Activated naive CD4-positive, alpha-beta T cell treated with anti-CD3 and anti-CD28 coated beads, Interleukin-2, amount 10 ng/mL, durations not matched to agents 7 days and 5 days (primary cell): ENCODE measurements around the gene VAV2.

ENCODE experiments used
- CTCF ChIA-PET: fragments of 350-600 bp; sonication (Branson Sonifier 250); formaldehyde crosslinking; loops from one replicate; lab custom pipeline; 2021; ENCODE audit warnings: antibody characterized with exemption; lab: Charles Lee
- DNase-seq: peaks from one replicate; pipeline ENCODE4 v3.0.0-alpha.2; 2020
- H3K27ac Mint-ChIP-seq: one replicate; pipeline ENCODE4 v1.8.0; 2021; ENCODE audit warnings: mild to moderate bottlenecking, moderate library complexity, mixed read lengths
- H3K27me3 Mint-ChIP-seq: one replicate; pipeline ENCODE4 v1.8.0; 2021; ENCODE audit warnings: mild to moderate bottlenecking, mixed read lengths
- H3K36me3 Mint-ChIP-seq: one replicate; pipeline ENCODE4 v1.8.0; 2021; ENCODE audit warnings: mixed read lengths
- H3K4me1 Mint-ChIP-seq: one replicate; pipeline ENCODE4 v1.8.0; 2021; ENCODE audit warnings: mixed read lengths
- H3K4me3 Mint-ChIP-seq: one replicate; pipeline ENCODE4 v1.8.0; 2021; ENCODE audit warnings: mild to moderate bottlenecking, moderate library complexity, mixed read lengths
- H3K9me3 Mint-ChIP-seq: one replicate; pipeline ENCODE4 v1.8.0; 2021; ENCODE audit warnings: mixed read lengths

The VAV2 gene

DNA sequence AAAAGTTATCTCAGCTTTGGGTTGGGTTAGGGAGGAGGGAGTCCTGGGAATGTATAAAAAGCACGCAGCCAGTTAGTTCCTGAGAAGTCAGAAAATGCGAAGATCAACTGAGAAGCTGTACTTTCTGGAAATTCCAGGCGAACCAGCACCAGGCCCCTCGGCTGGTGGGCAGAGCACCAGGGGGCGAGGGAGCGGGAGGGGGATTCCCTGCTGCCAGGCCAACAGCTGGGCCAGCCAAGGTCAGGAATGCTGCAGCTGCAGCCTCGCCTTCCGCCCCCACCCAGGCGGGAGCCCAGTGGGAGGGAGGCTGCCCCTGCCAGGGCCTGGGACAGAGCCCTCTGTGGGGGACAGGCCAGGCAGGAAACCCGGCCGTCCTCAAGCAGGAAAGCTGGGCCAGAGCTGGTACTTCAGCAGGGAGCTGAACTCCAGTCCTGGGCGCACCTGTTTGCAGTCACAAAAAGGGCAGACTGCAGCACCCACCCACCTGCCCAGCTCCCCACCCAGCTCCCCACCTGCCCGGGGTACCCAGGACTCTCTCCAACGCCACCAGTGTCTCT, 35.5 kb downstream of the VAV2 start:
- Mint-ChIP-seq H3K27me3 (peaks cover 12% of the 10 kb centered on the region), H3K4me1 (peaks cover 14% of the 10 kb centered on the region), H3K9me3 (no peaks in the 10 kb centered on the region), H3K27ac (no peak overlapping the region), H3K4me3 (peak overlapping the region; percentile 10), H3K36me3 (no peaks in the 10 kb centered on the region)
- DNase-seq: no peak
- CTCF ChIA-PET: no interaction called here

DNA sequence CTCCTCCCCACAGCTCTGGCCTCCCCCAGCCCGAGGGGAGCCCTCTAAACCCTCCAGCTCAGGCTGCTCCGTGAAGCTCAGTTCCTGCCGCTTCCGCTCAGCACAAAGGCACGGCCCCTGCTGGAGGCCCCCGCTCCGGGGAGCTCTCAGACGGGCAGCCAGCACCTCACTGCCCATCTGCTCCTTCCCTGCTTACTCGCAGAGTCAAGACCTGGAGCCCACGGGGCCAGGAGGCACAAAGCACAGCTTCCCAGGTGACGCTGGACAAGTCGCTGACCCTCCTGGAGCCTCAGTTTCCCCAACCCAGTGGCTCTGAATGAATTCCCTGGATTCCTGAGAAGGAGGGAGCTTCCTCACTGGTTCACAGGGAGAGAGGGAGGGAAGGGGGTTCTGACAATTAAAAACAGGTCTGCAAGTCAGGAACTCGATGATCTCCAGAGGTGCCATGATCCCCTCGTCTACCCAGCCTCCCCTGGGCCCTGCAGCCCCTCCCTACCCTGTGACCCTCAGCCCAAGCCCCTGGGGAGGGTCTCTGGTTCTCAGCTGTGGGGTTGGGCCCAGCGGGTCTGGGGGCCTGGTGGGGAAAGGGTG, 36.2 kb downstream of the VAV2 start:
- no peak overlapping the region for H3K27ac Mint-ChIP-seq
- H3K9me3 Mint-ChIP-seq: no peaks in the 10 kb centered on the region
- H3K36me3 Mint-ChIP-seq: no peaks in the 10 kb centered on the region
- DNase-seq: peak; percentile 44
- CTCF ChIA-PET: no interaction called here
- H3K27me3 Mint-ChIP-seq: peaks cover 12% of the 10 kb centered on the region
- peaks cover 14% of the 10 kb centered on the region for H3K4me1 Mint-ChIP-seq
- H3K4me3 Mint-ChIP-seq: peak overlapping the region; percentile 47

DNA sequence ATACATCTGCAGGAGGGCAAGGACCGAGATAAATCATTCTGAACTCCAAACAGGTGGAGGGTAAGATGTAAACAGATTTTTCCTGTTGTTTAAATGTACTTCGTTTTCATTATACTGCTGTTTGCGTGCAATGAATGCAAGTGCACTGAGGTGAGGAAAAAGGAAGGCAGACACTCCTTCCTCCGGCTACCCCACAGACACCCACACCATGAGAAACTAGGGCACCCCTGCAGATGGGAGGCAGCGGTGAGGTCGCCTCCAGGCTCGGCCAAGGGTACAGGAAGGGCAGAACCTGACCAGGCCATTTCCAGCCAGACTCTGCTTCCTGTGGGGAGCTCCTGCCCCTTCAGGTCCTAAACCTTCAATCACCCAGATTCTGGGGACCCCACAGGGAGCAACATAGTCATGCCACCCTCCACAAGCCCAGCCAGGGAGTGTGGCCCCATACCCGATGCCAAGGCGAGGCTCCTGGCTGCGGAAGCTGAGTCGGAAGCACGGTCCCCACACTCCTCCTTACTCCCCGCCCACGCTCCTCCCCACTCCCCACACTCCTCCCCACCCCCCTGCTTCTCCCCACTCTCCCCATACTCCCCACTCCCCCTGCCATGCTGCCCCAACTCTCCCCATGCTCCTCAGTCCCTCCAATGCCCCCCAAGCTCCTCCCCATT, 37.1 kb downstream of the VAV2 start:
- H3K36me3 Mint-ChIP-seq: no peaks in the 10 kb centered on the region
- CTCF ChIA-PET: no interaction called here
- peaks cover 5% of the 10 kb centered on the region for H3K27me3 Mint-ChIP-seq
- DNase-seq: peak; percentile 35
- H3K27ac Mint-ChIP-seq: peak overlapping the region; percentile 78
- peak overlapping the region; percentile 48 for H3K4me3 Mint-ChIP-seq
- peaks cover 14% of the 10 kb centered on the region for H3K4me1 Mint-ChIP-seq
- no peaks in the 10 kb centered on the region for H3K9me3 Mint-ChIP-seq

DNA sequence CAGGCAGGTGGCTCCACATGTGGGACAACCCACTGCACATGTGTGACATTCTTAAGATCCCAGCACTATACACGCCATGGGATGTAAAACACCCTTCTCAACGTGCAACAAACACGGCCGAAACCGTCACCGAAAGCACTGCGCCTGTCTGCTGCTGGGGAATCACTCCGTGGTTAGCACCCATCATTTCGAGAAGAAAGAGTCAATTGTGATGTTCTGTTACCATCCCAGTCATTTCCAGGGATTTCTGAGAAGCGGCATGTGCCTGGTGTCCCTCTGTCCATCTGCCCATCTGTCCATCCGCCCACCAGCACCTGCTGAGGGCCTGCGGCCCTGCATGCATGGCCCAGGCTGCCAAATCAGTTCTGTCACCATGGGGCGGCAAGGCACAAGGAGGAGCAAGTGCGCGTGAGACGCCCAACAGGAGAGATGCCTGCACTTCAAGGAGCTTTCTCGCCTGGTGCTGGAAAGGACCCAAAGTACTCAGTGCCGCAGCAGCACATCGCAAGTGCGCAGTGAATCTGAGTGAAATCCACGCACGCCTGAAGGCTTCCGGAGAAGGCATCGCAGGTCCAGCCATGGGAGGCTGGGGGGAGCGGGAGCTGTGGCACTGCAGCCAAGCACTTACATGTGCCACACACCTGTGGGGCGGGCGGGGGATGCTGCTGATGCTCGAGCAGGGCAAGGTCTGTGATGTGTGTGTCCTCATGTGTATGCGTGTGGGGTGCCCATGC, 38.0 kb downstream of the VAV2 start:
- Mint-ChIP-seq H3K9me3 (no peaks in the 10 kb centered on the region), H3K36me3 (no peaks in the 10 kb centered on the region), H3K27me3 (peaks cover 5% of the 10 kb centered on the region), H3K4me3 (no peak overlapping the region), H3K4me1 (peaks cover 14% of the 10 kb centered on the region), H3K27ac (no peak overlapping the region)
- DNase-seq: no peak
- CTCF ChIA-PET: no interaction called here

DNA sequence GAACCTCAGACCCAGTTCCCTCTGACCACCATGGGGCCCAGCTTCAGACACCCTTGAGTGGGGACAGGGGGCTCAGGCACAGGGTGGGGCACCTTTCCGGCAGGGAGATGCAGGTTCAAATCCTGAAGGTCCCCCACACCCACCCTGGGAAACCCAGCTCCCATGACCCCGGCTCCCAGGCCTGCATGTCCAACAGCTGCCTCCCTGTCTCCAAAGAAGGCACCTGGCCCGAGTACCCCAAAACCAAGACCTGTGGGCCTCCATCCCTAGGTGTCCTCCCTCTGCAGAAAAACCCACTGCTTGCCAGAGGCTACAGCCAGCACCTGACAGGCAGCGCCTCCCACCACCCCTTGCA, 38.5 kb downstream of the VAV2 start:
- Mint-ChIP-seq H3K4me3 (no peak overlapping the region), H3K36me3 (no peaks in the 10 kb centered on the region), H3K27me3 (peaks cover 5% of the 10 kb centered on the region), H3K4me1 (peaks cover 14% of the 10 kb centered on the region), H3K9me3 (no peaks in the 10 kb centered on the region), H3K27ac (no peak overlapping the region)
- CTCF ChIA-PET: no interaction called here
- no peak for DNase-seq

DNA sequence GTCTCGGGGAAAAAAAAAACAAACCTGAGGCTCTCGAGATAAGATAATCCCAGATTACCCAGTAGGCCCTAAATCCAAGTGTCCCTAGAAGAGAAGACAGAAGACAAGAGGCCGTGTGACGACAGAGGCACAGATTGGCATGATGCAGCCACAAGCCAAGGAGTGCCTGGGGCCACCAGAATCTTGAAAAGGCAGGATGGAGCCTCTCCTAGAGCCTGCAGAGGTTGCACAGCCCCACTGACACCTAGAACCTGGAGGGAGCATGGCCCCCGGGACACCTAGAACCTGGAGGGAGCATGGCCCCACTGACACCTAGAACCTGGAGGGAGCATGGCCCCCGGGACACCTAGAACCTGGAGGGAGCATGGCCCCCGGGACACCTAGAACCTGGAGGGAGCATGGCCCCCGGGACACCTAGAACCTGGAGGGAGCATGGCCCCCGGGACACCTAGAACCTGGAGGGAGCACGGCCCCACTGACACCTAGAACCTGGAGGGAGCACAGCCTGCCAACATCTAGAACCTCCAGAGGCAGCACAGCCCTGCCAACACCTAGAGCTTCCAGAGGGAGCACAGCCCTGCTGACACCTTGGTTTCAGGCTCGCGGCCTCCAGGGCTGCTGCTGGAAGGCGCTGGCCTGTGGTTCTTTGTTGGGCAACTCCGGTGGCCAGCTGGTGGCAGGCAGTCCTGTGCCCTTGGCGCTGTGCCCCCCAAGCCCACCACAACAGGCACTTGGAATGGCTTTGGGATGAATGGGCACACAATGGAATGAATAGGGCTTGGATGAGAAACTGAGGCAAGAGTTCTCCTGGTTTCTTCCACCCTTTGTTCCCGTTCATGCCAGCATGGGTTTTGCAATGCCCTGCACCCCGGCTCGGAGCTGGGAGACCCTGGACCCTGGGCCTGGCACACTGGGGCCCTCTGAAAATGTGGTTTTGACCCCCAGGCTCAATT, 39.2 kb downstream of the VAV2 start:
- peaks cover 5% of the 10 kb centered on the region for H3K27me3 Mint-ChIP-seq
- no peaks in the 10 kb centered on the region for H3K9me3 Mint-ChIP-seq
- no peaks in the 10 kb centered on the region for H3K36me3 Mint-ChIP-seq
- CTCF ChIA-PET: no interaction called here
- H3K4me1 Mint-ChIP-seq: peaks cover 14% of the 10 kb centered on the region
- no peak overlapping the region for H3K4me3 Mint-ChIP-seq
- DNase-seq: no peak
- H3K27ac Mint-ChIP-seq: no peak overlapping the region

DNA sequence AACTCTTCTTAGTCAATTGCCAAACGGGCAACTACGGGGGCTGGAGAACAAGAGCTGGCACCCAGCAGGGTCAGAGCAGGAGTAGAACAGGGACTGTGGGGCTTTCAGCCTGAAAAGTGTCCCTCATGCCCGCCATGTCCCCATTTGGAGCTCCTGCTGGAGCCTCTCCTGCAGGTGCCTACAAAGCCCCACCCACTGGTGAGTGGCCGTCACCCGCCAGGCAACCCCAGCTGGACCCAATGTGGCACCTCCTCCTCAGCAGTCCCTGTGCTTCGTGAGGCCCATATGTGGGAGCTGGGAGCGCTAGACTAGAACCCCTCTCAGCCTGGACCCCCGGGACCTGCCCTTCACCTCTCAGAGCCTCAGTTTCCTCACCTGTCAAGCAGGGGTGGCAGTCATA, 40.9 kb downstream of the VAV2 start:
- CTCF ChIA-PET: no interaction called here

DNA sequence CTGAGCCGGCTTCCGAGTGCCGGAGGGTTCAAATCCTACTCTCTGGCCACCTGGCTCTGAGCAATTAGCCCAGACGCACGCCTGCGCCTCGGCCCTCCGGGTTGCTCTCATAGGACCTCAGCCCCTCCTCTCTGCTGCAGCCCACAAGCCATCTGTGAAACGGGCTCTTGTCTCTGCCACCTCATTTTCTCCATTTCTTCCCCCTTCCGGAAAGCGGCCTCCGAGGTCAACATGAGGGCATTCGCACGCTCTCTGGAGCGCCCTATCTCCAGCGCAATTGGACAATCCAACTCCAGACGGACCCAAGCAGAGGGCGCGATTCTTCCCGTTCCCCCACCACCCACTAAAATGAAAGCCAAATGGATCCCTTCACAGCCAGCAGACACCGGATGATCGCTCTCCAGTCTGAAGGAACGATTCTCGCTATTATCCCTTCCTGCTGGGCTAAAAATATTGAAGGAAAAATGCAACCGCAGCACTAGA, 41.5 kb downstream of the VAV2 start:
- CTCF ChIA-PET: no interaction called here
- no peaks in the 10 kb centered on the region for H3K36me3 Mint-ChIP-seq
- H3K27me3 Mint-ChIP-seq: peaks cover 5% of the 10 kb centered on the region
- no peak overlapping the region for H3K4me3 Mint-ChIP-seq
- H3K9me3 Mint-ChIP-seq: no peaks in the 10 kb centered on the region
- no peak overlapping the region for H3K27ac Mint-ChIP-seq
- DNase-seq: no peak
- peaks cover 9% of the 10 kb centered on the region for H3K4me1 Mint-ChIP-seq

More for the DNA sequence above, 40.9 kb downstream of the VAV2 start:
- Mint-ChIP-seq H3K4me1 (peaks cover 12% of the 10 kb centered on the region), H3K27ac (no peak overlapping the region), H3K27me3 (peaks cover 5% of the 10 kb centered on the region), H3K36me3 (no peaks in the 10 kb centered on the region), H3K4me3 (no peak overlapping the region), H3K9me3 (no peaks in the 10 kb centered on the region)
- DNase-seq: no peak

DNA sequence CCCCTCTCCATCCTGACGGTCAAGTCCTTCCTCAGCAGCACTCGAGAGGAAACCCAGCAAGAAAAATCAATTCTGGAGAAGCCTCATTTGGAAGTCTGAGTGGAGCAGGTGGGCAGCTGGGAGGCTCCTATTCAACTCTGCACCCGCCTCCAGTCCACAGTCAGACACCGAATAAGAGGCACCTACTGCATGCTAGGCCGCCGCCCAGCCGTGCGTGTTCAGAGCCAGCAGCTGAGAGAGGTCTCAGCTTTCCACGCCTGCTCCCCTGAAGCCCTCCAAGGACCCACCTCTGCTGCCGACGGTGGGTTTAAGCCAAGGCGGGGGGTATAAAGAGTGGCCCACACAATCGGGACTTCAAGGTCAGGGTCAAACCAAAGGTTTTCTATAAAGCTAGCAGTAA, 41.9 kb downstream of the VAV2 start:
- Mint-ChIP-seq H3K27ac (no peak overlapping the region), H3K9me3 (no peaks in the 10 kb centered on the region), H3K36me3 (no peaks in the 10 kb centered on the region), H3K4me3 (no peak overlapping the region), H3K27me3 (peaks cover 5% of the 10 kb centered on the region), H3K4me1 (peaks cover 9% of the 10 kb centered on the region)
- CTCF ChIA-PET: no interaction called here
- DNase-seq: no peak

DNA sequence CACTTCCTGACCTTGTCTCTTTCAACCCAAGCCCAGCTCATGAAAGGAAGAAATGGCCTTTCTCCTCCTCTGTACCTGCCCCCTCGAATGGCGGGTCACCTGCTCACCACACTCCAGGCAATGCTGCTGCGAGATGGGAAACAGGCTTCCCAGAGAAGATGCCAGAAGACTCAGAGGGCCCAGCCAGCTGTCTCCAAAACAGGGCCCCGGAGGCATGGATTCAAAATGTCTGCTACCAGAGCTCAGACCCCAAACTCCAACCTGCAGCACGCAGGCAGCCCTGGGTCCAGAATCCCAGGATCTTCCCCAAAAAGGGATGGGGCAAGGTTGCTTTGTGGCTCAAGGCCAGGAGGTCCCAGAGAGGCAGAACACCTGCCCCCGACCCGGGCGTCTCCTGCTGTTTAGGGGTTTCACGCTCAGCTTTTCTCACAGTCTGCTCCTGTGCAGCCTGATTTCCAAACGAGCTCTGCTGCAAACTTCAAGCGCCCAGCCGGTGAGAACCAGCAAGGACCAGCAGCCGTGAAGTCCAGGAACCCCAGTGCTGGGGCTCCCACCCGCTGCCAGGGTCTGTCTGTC, 42.5 kb downstream of the VAV2 start:
- CTCF ChIA-PET: no interaction called here
- no peak overlapping the region for H3K4me3 Mint-ChIP-seq

DNA sequence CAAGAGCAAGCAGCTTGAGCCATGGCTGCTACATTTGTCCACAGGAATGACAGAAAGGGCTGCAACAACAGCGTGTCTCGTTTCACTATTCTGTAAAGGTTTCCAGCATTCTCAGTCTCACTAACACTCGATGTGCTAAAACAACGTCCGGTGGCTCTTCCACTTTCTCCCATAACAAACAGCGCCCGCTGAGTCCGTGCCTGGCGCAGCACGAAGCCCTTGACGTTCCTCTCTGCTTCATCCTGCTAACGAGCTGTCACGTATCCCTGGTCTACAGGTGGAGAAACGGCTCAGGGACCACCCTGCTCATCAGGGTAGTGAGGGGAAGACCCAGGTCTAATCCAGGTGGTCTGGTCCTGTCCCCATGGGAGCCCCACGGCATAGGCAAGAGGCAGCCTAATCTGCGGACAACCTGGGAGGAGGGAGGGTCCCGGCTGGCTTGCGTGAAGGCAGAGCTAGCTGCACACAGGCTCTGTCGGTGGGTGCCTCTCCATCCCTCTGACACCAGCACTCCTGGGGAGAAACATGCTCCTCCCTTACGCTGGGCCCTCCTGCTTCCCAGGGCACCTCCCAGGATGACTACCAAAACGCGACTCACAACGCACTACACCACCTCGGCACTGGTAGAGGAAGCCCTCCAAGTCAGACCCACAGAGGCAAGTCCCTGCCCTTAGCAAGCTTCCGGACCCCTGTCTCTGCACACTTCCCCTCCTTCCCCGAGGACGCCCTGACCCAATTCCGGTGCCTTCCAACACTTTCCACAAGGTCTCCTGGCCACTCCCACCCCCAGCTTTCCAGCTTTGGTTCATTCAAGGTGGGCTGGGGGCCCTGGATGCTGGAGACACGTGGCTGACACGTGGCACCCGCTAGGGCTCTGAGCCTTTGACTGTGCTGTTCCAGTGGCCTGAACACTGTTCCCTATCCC, 43.3 kb downstream of the VAV2 start:
- CTCF ChIA-PET: no interaction called here

More for the DNA sequence above, 42.5 kb downstream of the VAV2 start:
- no peak for DNase-seq
- peaks cover 5% of the 10 kb centered on the region for H3K27me3 Mint-ChIP-seq
- peaks cover 3% of the 10 kb centered on the region for H3K4me1 Mint-ChIP-seq
- no peak overlapping the region for H3K27ac Mint-ChIP-seq
- no peaks in the 10 kb centered on the region for H3K36me3 Mint-ChIP-seq
- H3K9me3 Mint-ChIP-seq: no peaks in the 10 kb centered on the region

DNA sequence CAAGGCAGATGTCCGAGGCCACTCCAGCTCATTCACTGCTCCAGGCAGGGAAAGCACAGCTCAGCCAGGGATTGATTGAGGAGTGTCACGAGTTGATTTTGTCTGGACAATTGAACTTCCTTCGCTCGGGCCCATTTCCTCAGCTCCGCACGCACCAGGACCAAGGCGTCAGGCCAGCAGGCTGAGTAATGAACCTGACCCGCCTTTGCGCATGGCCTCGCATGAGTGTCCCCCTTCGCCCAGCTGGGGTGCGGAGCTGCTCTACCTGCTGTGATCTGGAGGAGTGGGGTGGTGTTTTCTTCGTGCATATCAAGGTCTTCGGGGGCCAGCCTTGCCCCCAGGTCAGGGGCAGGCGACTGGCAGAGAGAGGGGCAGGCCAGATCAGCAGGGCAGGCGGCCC, 44.0 kb downstream of the VAV2 start:
- no peak overlapping the region for H3K4me3 Mint-ChIP-seq
- H3K36me3 Mint-ChIP-seq: no peaks in the 10 kb centered on the region
- H3K27ac Mint-ChIP-seq: no peak overlapping the region
- CTCF ChIA-PET: no interaction called here
- no peaks in the 10 kb centered on the region for H3K27me3 Mint-ChIP-seq
- H3K4me1 Mint-ChIP-seq: no peaks in the 10 kb centered on the region
- no peak for DNase-seq
- no peaks in the 10 kb centered on the region for H3K9me3 Mint-ChIP-seq

More for the DNA sequence above, 43.3 kb downstream of the VAV2 start:
- DNase-seq: no peak
- Mint-ChIP-seq H3K27me3 (peaks cover under 1% of the 10 kb centered on the region), H3K27ac (no peak overlapping the region), H3K9me3 (no peaks in the 10 kb centered on the region), H3K4me3 (no peak overlapping the region), H3K4me1 (no peaks in the 10 kb centered on the region), H3K36me3 (no peaks in the 10 kb centered on the region)
